AG04450 (cell line): ENCODE measurements around the gene ADSS2. TPM values are rescaled to one million over a fixed set of nuclear protein-coding genes. Genes with fewer than 3 reads are reported as not detected.

ENCODE experiments used
- CTCF ChIA-PET: fragments of 300-600, 350-600 bp; formaldehyde crosslinking; extraction: SDS; loops from one replicate; lab custom pipeline; 2022; ENCODE audit warnings: antibody characterized with exemption, inconsistent platforms; lab: Charles Lee
- POLR2A ChIA-PET: fragments of 350-600 bp; formaldehyde crosslinking; extraction: SDS; loops from one replicate; lab custom pipeline; 2021; ENCODE audit warnings: antibody characterized with exemption, inconsistent platforms; lab: Yijun Ruan, JAX
- DNase-seq: peaks from one replicate; pipeline ENCODE4 v3.0.0-alpha.2; 2011; ENCODE audit warnings: low read depth, low spot score
- H3K27ac ChIP-seq: one replicate; pipeline ENCODE4 v1.5.1; 2012; ENCODE audit warnings: low read depth, low read length, control low read depth
- H3K27me3 ChIP-seq: one replicate; pipeline ENCODE4 v1.6.0; 2012; ENCODE audit warnings: low read length; ENCODE audit not compliant: control insufficient read depth, insufficient read depth
- H3K4me3 ChIP-seq: 2 replicates; pipeline ENCODE4 v1.5.1; 2011; ENCODE audit warnings: mild to moderate bottlenecking, low read depth, low read length, control low read depth
- H3K9me3 ChIP-seq: 2 replicates; pipeline ENCODE4 v1.5.1; 2012; ENCODE audit warnings: low read length; ENCODE audit not compliant: control insufficient read depth, insufficient read depth
- polyA plus RNA-seq: library from polyadenylated mRNA; depleted of rRNA; stranded (reverse); fragments of >200 nt; gene quantifications from 2 replicates; pipeline ENCODE4 v1.2.3, GENCODE V29; 2011
- TF ChIP-seq, protein P1 (sequence below): IDR thresholded peaks from 2 replicates; pipeline ENCODE4 v1.5.1; 2011; ENCODE audit warnings: low read depth, low read length, control low read depth, inconsistent platforms

Gene ADSS2
- polyA plus RNA-seq, 1 experiment: 50.5 TPM

- ChIA-PET CTCF (no interaction called here), POLR2A (no interaction called here)
- no peaks in the 10 kb centered on the region for H3K27me3 ChIP-seq
- no peak overlapping the region for H3K27ac ChIP-seq
- no peak overlapping the region for H3K4me3 ChIP-seq
- TF ChIP-seq, protein P1, sequence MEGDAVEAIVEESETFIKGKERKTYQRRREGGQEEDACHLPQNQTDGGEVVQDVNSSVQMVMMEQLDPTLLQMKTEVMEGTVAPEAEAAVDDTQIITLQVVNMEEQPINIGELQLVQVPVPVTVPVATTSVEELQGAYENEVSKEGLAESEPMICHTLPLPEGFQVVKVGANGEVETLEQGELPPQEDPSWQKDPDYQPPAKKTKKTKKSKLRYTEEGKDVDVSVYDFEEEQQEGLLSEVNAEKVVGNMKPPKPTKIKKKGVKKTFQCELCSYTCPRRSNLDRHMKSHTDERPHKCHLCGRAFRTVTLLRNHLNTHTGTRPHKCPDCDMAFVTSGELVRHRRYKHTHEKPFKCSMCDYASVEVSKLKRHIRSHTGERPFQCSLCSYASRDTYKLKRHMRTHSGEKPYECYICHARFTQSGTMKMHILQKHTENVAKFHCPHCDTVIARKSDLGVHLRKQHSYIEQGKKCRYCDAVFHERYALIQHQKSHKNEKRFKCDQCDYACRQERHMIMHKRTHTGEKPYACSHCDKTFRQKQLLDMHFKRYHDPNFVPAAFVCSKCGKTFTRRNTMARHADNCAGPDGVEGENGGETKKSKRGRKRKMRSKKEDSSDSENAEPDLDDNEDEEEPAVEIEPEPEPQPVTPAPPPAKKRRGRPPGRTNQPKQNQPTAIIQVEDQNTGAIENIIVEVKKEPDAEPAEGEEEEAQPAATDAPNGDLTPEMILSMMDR: no peak
- no peak for DNase-seq
- no peaks in the 10 kb centered on the region for H3K9me3 ChIP-seq
These were observed 12.2 kb downstream of the ADSS2 start for GRCh38 chr1:244439391-244440032.

GRCh38 chr1:244437086-244437468 is 14.6 kb downstream of the ADSS2 start:
- H3K9me3 ChIP-seq: no peaks in the 10 kb centered on the region
- TF ChIP-seq, protein P1: no peak
- no peak overlapping the region for H3K4me3 ChIP-seq
- H3K27ac ChIP-seq: no peak overlapping the region
- ChIA-PET CTCF (interaction anchor here (0.6 to 1.1 kb wide), 2 partner anchors 53 to 63 kb away, joined by 3 to 6 read pairs; no protein-coding TSS in a partner anchor), POLR2A (no interaction called here)
- H3K27me3 ChIP-seq: no peaks in the 10 kb centered on the region
- DNase-seq: no peak

GRCh38 chr1:244436336-244437085 is 15.2 kb downstream of the ADSS2 start:
- no peak for DNase-seq
- POLR2A ChIA-PET: interaction anchor here (0.6 to 1.0 kb wide), 2 partner anchors 9 to 1166 kb away, joined by 3 read pairs; no protein-coding TSS in a partner anchor
- Histone ChIP-seq H3K4me3 (no peak overlapping the region), H3K27me3 (no peaks in the 10 kb centered on the region), H3K27ac (peak overlapping the region; percentile 66), H3K9me3 (no peaks in the 10 kb centered on the region)
- TF ChIP-seq, protein P1: no peak
- CTCF ChIA-PET: interaction anchor here (0.6 to 1.1 kb wide), 2 partner anchors 53 to 62 kb away, joined by 3 to 6 read pairs; no protein-coding TSS in a partner anchor

GRCh38 chr1:244435562-244436205 is 16.0 kb downstream of the ADSS2 start:
- CTCF ChIA-PET: interaction anchor here (0.6 kb wide), 1 partner anchor 170 kb away, joined by 3 read pairs; no protein-coding TSS in a partner anchor
- H3K4me3 ChIP-seq: no peak overlapping the region
- POLR2A ChIA-PET: interaction anchor here (0.6 to 1.0 kb wide), 2 partner anchors 10 to 1165 kb away, joined by 3 read pairs; no protein-coding TSS in a partner anchor
- H3K27me3 ChIP-seq: no peaks in the 10 kb centered on the region
- no peak for DNase-seq
- H3K9me3 ChIP-seq: no peaks in the 10 kb centered on the region
- TF ChIP-seq, protein P1: no peak
- peak overlapping the region; percentile 79 for H3K27ac ChIP-seq
